Tibial nerve (tissue), 4 donors: ENCODE measurements around the gene FYB1. TPM values are rescaled to one million over a fixed set of nuclear protein-coding genes. Genes with fewer than 3 reads are reported as not detected.

ENCODE experiments used
- DNase-seq, 2 donors: peaks; one replicate each; pipeline ENCODE4 v3.0.0-alpha.2; 2019; ENCODE audit warnings: low spot score in 2 of 2
- H3K27ac ChIP-seq, 4 donors: fragments of 200-600 bp; sonication (generic) in 3 of 4; one replicate each; pipeline ENCODE4 v1.5.1; 2017 to 2019; ENCODE audit warnings: mild to moderate bottlenecking in 1 of 4
- H3K27me3 ChIP-seq, 2 donors: fragments of 200-600 bp; sonication (generic) in 1 of 2; one replicate each; pipeline versions ENCODE4 v1.5.1 to v1.6.0; 2017 to 2019
- H3K36me3 ChIP-seq, 3 donors: fragments of 200-600 bp; sonication (generic); one replicate each; pipeline ENCODE4 v1.5.1; 2018 to 2019
- H3K4me1 ChIP-seq, 4 donors: fragments of 200-600 bp; sonication (generic) in 3 of 4; one replicate each; pipeline ENCODE4 v1.5.1; 2017 to 2019
- H3K4me3 ChIP-seq, 4 donors: fragments of 200-600 bp; sonication (generic) in 3 of 4; one replicate each; pipeline ENCODE4 v1.5.1; 2017 to 2019; ENCODE audit warnings: mild to moderate bottlenecking in 1 of 4, moderate library complexity in 1 of 4
- H3K9me3 ChIP-seq, 4 donors: fragments of 200-600 bp; sonication (generic) in 3 of 4; one replicate each; pipeline ENCODE4 v1.5.1; 2017 to 2019
- CTCF ChIP-seq, 5 experiments: fragments of 200-600 bp in 3 of 5; fragments of 450-650 bp in 2 of 5; sonication (generic) in 3 of 5; IDR thresholded peaks; one replicate each; pipeline ENCODE4 v1.5.1; 2016 to 2019; ENCODE audit warnings: antibody characterized with exemption in 5 of 5, mild to moderate bottlenecking in 3 of 5, moderate library complexity in 2 of 5
- EP300 ChIP-seq, 2 donors: sonication (generic); formaldehyde crosslinking; IDR thresholded peaks; one replicate each; pipeline ENCODE4 v1.6.1; 2017; ENCODE audit warnings: antibody characterized with exemption in 2 of 2, mild to moderate bottlenecking in 1 of 2
- POLR2A ChIP-seq, 2 donors: fragments of 450-650 bp; IDR thresholded peaks; one replicate each; pipeline ENCODE4 v1.6.1; 2017; ENCODE audit warnings: antibody characterized with exemption in 2 of 2, mild to moderate bottlenecking in 2 of 2, moderate library complexity in 2 of 2
- WGBS, 2 donors: methylation state at CpG; one replicate each; pipeline ENCODE4 v1.1.5; 2018; 5-methylcytosine and 5-hydroxymethylcytosine counted together
- total RNA-seq, 4 donors: library from RNA; depleted of rRNA; stranded (reverse); fragments of >200 nt; gene quantifications; one replicate each; pipeline ENCODE4 v1.1.0, GENCODE V29; 2016

The FYB1 gene
- total RNA-seq, 4 donors from 2014 or later = 6.7 to 25.1 (median 16.3) TPM

- no peaks in the 10 kb centered on the region for H3K36me3 ChIP-seq
- H3K4me3 ChIP-seq = no peak overlapping the region
- H3K4me1 ChIP-seq = no peaks in the 10 kb centered on the region
- H3K27ac ChIP-seq = no peak overlapping the region
- H3K9me3 ChIP-seq = peaks cover 0 to 9% (median 2%) of the 10 kb centered on the region in 4 donors
- 77 to 79% methylated on average over 7 of the region's 7 CpGs for WGBS, 2 donors
- no peak for TF ChIP-seq CTCF (IDR thresholded peaks at IDR 0.05)
- TF ChIP-seq POLR2A (IDR thresholded peaks at IDR 0.05) = no peak
- no peak for TF ChIP-seq EP300 (IDR thresholded peaks at IDR 0.05)
- no peaks in the 10 kb centered on the region for H3K27me3 ChIP-seq
- DNase-seq = no peak
Observed at GRCh38 chr5:39091940-39092580, 127.3 kb downstream of the FYB1 start.

- DNase-seq = no peak
- Histone ChIP-seq H3K27ac (no peak overlapping the region), H3K36me3 (no peaks in the 10 kb centered on the region), H3K4me3 (no peak overlapping the region), H3K4me1 (no peaks in the 10 kb centered on the region), H3K27me3 (no peaks in the 10 kb centered on the region), H3K9me3 (no peaks in the 10 kb centered on the region)
- 85 to 88% methylated on average over 1 of the region's 1 CpG for WGBS, 2 donors
- no peak for TF ChIP-seq POLR2A (IDR thresholded peaks at IDR 0.05)
- no peak for TF ChIP-seq CTCF (IDR thresholded peaks at IDR 0.05)
- no peak for TF ChIP-seq EP300 (IDR thresholded peaks at IDR 0.05)
Observed at GRCh38 chr5:39083968-39084367, 135.4 kb downstream of the FYB1 start.

- no peak for DNase-seq
- Histone ChIP-seq H3K36me3 (no peaks in the 10 kb centered on the region), H3K27me3 (no peaks in the 10 kb centered on the region), H3K4me3 (no peak overlapping the region), H3K27ac (no peak overlapping the region), H3K9me3 (no peaks in the 10 kb centered on the region), H3K4me1 (peaks cover 0 to 7% (median 0%) of the 10 kb centered on the region in 4 donors)
- 84 to 89% methylated on average over 3 of the region's 3 CpGs for WGBS, 2 donors
- TF ChIP-seq CTCF (IDR thresholded peaks at IDR 0.05) (no peak), EP300 (IDR thresholded peaks at IDR 0.05) (no peak), POLR2A (IDR thresholded peaks at IDR 0.05) (no peak)
Observed at GRCh38 chr5:39082995-39083394, 136.4 kb downstream of the FYB1 start.

GRCh38 chr5:39080597-39081204 lies 138.7 kb downstream of the FYB1 start:
- no peak overlapping the region for H3K4me3 ChIP-seq
- TF ChIP-seq CTCF (IDR thresholded peaks at IDR 0.05) = peak; percentile 68 to 83 (median 78)
- TF ChIP-seq POLR2A (IDR thresholded peaks at IDR 0.05) = no peak
- no peak for TF ChIP-seq EP300 (IDR thresholded peaks at IDR 0.05)
- H3K36me3 ChIP-seq = no peaks in the 10 kb centered on the region
- H3K4me1 ChIP-seq = peaks cover 0 to 24% (median 3%) of the 10 kb centered on the region in 4 donors
- no peak overlapping the region for H3K27ac ChIP-seq
- no peaks in the 10 kb centered on the region for H3K27me3 ChIP-seq
- H3K9me3 ChIP-seq = no peaks in the 10 kb centered on the region
- 2 to 4% methylated on average over 3 of the region's 3 CpGs for WGBS, 2 donors
- peak in 1 of 2 donors; percentile 9 for DNase-seq

GRCh38 chr5:39080168-39080567 lies 139.2 kb downstream of the FYB1 start:
- WGBS, 2 donors = 63 to 66% methylated on average over 2 of the region's 2 CpGs
- no peak for TF ChIP-seq CTCF (IDR thresholded peaks at IDR 0.05)
- TF ChIP-seq EP300 (IDR thresholded peaks at IDR 0.05) = no peak
- TF ChIP-seq POLR2A (IDR thresholded peaks at IDR 0.05) = no peak
- DNase-seq = no peak
- Histone ChIP-seq H3K36me3 (no peaks in the 10 kb centered on the region), H3K27me3 (no peaks in the 10 kb centered on the region), H3K4me1 (peaks cover 0 to 29% (median 3%) of the 10 kb centered on the region in 4 donors), H3K4me3 (no peak overlapping the region), H3K27ac (no peak overlapping the region), H3K9me3 (no peaks in the 10 kb centered on the region)
